ENCODE measurements around the gene ABCB11. TPM values are rescaled to one million over a fixed set of nuclear protein-coding genes. Genes with fewer than 3 reads are reported as not detected.

Gene ABCB11
- polyA plus RNA-seq, 1 donor from 2014 or later: not detected

- Histone ChIP-seq H4K20me1 (ENCODE audit: insufficient read depth) (no peaks in the 10 kb centered on the region), H3K9ac (ENCODE audit: low read length) (no peak overlapping the region), H3K27me3 (ENCODE audit: insufficient read depth, low read depth, low read length) (no peaks in the 10 kb centered on the region), H3K79me2 (replicated peaks; ENCODE audit: insufficient read depth, low read length) (no peaks in the 10 kb centered on the region), H2AFZ (ENCODE audit: low read depth, low read length) (no peak overlapping the region), H3F3A (ENCODE audit: insufficient read depth, low read length, poor library complexity, severe bottlenecking) (no peaks in the 10 kb centered on the region), H3K9me2 (ENCODE audit: insufficient read depth, low read length) (no peaks in the 10 kb centered on the region), H3K27ac (ENCODE audit: low read length) (no peak overlapping the region), H3K4me2 (ENCODE audit: low read length) (no peak overlapping the region), H3K9me3 (ENCODE audit: low read length) (no peaks in the 10 kb centered on the region), H3K36me3 (ENCODE audit: insufficient read depth, low read length) (no peaks in the 10 kb centered on the region), H3K4me3 (ENCODE audit: low read length) (no peak overlapping the region)
- no peak for TF ChIP-seq EP300 (conservative IDR thresholded peaks at IDR 0.05; ENCODE audit: poor library complexity, severe bottlenecking)
- no peak for TF ChIP-seq RAD21 (conservative IDR thresholded peaks at IDR 0.05)
- TF ChIP-seq POLR2AphosphoS5 (IDR thresholded peaks at IDR 0.05): no peak
- TF ChIP-seq MXI1 (conservative IDR thresholded peaks at IDR 0.05; ENCODE audit: poor library complexity, severe bottlenecking): no peak
- TF ChIP-seq EZH2 (IDR thresholded peaks at IDR 0.05; ENCODE audit: borderline replicate concordance, insufficient read depth, low read length, poor library complexity, severe bottlenecking): no peak
- TF ChIP-seq, protein P1, sequence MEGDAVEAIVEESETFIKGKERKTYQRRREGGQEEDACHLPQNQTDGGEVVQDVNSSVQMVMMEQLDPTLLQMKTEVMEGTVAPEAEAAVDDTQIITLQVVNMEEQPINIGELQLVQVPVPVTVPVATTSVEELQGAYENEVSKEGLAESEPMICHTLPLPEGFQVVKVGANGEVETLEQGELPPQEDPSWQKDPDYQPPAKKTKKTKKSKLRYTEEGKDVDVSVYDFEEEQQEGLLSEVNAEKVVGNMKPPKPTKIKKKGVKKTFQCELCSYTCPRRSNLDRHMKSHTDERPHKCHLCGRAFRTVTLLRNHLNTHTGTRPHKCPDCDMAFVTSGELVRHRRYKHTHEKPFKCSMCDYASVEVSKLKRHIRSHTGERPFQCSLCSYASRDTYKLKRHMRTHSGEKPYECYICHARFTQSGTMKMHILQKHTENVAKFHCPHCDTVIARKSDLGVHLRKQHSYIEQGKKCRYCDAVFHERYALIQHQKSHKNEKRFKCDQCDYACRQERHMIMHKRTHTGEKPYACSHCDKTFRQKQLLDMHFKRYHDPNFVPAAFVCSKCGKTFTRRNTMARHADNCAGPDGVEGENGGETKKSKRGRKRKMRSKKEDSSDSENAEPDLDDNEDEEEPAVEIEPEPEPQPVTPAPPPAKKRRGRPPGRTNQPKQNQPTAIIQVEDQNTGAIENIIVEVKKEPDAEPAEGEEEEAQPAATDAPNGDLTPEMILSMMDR (IDR thresholded peaks at IDR 0.05; ENCODE audit: poor library complexity, severe bottlenecking): no peak
- no peak for TF ChIP-seq TAF1 (IDR thresholded peaks at IDR 0.05; ENCODE audit: low read depth)
- TF ChIP-seq, protein P2, sequence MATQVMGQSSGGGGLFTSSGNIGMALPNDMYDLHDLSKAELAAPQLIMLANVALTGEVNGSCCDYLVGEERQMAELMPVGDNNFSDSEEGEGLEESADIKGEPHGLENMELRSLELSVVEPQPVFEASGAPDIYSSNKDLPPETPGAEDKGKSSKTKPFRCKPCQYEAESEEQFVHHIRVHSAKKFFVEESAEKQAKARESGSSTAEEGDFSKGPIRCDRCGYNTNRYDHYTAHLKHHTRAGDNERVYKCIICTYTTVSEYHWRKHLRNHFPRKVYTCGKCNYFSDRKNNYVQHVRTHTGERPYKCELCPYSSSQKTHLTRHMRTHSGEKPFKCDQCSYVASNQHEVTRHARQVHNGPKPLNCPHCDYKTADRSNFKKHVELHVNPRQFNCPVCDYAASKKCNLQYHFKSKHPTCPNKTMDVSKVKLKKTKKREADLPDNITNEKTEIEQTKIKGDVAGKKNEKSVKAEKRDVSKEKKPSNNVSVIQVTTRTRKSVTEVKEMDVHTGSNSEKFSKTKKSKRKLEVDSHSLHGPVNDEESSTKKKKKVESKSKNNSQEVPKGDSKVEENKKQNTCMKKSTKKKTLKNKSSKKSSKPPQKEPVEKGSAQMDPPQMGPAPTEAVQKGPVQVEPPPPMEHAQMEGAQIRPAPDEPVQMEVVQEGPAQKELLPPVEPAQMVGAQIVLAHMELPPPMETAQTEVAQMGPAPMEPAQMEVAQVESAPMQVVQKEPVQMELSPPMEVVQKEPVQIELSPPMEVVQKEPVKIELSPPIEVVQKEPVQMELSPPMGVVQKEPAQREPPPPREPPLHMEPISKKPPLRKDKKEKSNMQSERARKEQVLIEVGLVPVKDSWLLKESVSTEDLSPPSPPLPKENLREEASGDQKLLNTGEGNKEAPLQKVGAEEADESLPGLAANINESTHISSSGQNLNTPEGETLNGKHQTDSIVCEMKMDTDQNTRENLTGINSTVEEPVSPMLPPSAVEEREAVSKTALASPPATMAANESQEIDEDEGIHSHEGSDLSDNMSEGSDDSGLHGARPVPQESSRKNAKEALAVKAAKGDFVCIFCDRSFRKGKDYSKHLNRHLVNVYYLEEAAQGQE (IDR thresholded peaks at IDR 0.05; ENCODE audit: borderline replicate concordance): no peak
- no peak for TF ChIP-seq SMC3 (conservative IDR thresholded peaks at IDR 0.05; ENCODE audit: poor library complexity)
Observed at GRCh38 chr2:169027234-169027633, 3.9 kb downstream of the ABCB11 start.

GRCh38 chr2:169026056-169026455, 5.1 kb downstream of the ABCB11 start:
- Histone ChIP-seq H3K79me2 (replicated peaks; ENCODE audit: insufficient read depth, low read length) (no peaks in the 10 kb centered on the region), H3K27me3 (ENCODE audit: insufficient read depth, low read depth, low read length) (no peaks in the 10 kb centered on the region), H3K36me3 (ENCODE audit: insufficient read depth, low read length) (no peaks in the 10 kb centered on the region), H3K4me3 (ENCODE audit: low read length) (no peak overlapping the region), H4K20me1 (ENCODE audit: insufficient read depth) (no peaks in the 10 kb centered on the region), H2AFZ (ENCODE audit: low read depth, low read length) (no peak overlapping the region), H3F3A (ENCODE audit: insufficient read depth, low read length, poor library complexity, severe bottlenecking) (no peaks in the 10 kb centered on the region), H3K9me3 (ENCODE audit: low read length) (no peaks in the 10 kb centered on the region), H3K4me2 (ENCODE audit: low read length) (no peak overlapping the region), H3K9ac (ENCODE audit: low read length) (no peak overlapping the region), H3K27ac (ENCODE audit: low read length) (no peak overlapping the region), H3K9me2 (ENCODE audit: insufficient read depth, low read length) (no peaks in the 10 kb centered on the region)
- no peak for TF ChIP-seq MXI1 (conservative IDR thresholded peaks at IDR 0.05; ENCODE audit: poor library complexity, severe bottlenecking)
- TF ChIP-seq, protein P1 (IDR thresholded peaks at IDR 0.05; ENCODE audit: poor library complexity, severe bottlenecking): no peak
- TF ChIP-seq EZH2 (IDR thresholded peaks at IDR 0.05; ENCODE audit: borderline replicate concordance, insufficient read depth, low read length, poor library complexity, severe bottlenecking): no peak
- TF ChIP-seq POLR2AphosphoS5 (IDR thresholded peaks at IDR 0.05): no peak
- TF ChIP-seq, protein P2 (IDR thresholded peaks at IDR 0.05; ENCODE audit: borderline replicate concordance): no peak
- TF ChIP-seq SMC3 (conservative IDR thresholded peaks at IDR 0.05; ENCODE audit: poor library complexity): no peak
- TF ChIP-seq RAD21 (conservative IDR thresholded peaks at IDR 0.05): no peak
- TF ChIP-seq EP300 (conservative IDR thresholded peaks at IDR 0.05; ENCODE audit: poor library complexity, severe bottlenecking): no peak
- no peak for TF ChIP-seq TAF1 (IDR thresholded peaks at IDR 0.05; ENCODE audit: low read depth)

Data from neural cell (in vitro differentiated cells).